ENCODE results near the gene HIF3A. TPM values are rescaled to one million over a fixed set of nuclear protein-coding genes. Genes with fewer than 3 reads are reported as not detected.

HIF3A gene
- total RNA-seq, 1 experiment from 2014 or later = not detected

DNA sequence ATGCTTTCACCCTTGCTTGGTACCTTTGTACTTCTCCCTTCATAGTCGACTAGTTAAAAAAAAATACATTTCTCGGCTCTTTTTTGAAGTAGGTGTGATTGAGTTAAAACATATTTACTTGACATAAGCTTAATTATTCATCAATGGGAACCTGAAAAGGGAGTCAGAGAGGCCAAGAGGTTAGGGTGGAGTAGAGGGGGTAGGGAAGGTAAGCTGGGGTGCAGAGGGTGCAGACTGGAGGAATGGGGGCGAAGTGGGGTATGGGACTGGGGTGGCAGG, 701 bp upstream of the HIF3A start:
- CTCF ChIA-PET = no interaction called here
- intact Hi-C loops (cut with micrococcal nuclease; ENCODE audit: unreplicated experiment) = no loop called here

DNA sequence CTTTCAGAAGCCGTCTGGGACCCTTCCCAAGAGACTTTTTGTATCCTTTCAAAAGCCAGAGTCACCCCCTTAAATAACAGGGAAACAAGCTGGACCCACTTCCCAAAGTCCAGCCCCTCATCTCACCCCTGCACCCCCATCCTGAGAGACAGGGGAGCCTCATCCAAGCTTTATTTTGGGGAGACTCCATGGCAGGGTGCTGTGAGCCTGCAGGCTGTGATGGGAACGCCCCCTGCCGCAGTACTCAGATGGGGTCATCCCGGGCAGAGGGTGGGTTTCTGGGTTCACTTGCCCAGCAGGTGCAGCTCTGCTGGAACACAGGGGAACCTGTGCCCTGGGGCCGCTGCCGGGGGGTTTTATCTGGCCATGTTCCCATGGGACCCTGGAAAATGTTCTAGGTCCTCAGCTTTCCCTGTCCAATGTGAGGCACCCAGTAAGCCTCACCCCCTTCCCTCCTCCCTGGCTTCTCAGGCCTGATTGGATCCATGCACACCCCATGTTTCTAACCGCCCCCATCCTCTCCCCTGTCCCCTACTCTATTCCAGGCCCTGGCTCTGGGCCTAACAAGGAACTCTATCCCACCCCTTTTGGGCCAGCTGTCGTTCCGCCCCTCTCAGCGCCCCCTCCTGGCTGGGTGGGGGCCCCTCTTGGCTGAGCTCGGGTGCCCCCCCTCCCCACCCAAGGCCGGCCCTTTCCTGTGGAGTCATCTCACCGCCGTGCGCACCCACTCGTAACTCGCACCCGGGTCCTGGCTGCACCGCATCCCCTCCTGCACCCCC, 1.0 kb downstream of the HIF3A start:
- Histone ChIP-seq H3K27me3 (ENCODE audit: control insufficient read depth, insufficient read depth, low read length) (no peaks in the 10 kb centered on the region; the same call in 1 of the 2 replicates), H3K4me3 (ENCODE audit: low read depth in 2 of 2, low read length in 2 of 2) (no peak overlapping the region), H3K4me1 (ENCODE audit: control insufficient read depth, insufficient read depth, low read length) (no peaks in the 10 kb centered on the region), H3K27ac (ENCODE audit: low read length) (no peak overlapping the region), H3K9me3 (ENCODE audit: control insufficient read depth, insufficient read depth, low read depth, low read length) (no peaks in the 10 kb centered on the region), H3K36me3 (ENCODE audit: control insufficient read depth, insufficient read depth, low read length) (no peaks in the 10 kb centered on the region)
- no peak for DNase-seq (ENCODE audit: low read depth, low spot score)
- no peak for ATAC-seq
- TF ChIP-seq, protein P1, sequence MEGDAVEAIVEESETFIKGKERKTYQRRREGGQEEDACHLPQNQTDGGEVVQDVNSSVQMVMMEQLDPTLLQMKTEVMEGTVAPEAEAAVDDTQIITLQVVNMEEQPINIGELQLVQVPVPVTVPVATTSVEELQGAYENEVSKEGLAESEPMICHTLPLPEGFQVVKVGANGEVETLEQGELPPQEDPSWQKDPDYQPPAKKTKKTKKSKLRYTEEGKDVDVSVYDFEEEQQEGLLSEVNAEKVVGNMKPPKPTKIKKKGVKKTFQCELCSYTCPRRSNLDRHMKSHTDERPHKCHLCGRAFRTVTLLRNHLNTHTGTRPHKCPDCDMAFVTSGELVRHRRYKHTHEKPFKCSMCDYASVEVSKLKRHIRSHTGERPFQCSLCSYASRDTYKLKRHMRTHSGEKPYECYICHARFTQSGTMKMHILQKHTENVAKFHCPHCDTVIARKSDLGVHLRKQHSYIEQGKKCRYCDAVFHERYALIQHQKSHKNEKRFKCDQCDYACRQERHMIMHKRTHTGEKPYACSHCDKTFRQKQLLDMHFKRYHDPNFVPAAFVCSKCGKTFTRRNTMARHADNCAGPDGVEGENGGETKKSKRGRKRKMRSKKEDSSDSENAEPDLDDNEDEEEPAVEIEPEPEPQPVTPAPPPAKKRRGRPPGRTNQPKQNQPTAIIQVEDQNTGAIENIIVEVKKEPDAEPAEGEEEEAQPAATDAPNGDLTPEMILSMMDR (IDR thresholded peaks at IDR 0.05) = no peak
- TF ChIP-seq, protein P2, sequence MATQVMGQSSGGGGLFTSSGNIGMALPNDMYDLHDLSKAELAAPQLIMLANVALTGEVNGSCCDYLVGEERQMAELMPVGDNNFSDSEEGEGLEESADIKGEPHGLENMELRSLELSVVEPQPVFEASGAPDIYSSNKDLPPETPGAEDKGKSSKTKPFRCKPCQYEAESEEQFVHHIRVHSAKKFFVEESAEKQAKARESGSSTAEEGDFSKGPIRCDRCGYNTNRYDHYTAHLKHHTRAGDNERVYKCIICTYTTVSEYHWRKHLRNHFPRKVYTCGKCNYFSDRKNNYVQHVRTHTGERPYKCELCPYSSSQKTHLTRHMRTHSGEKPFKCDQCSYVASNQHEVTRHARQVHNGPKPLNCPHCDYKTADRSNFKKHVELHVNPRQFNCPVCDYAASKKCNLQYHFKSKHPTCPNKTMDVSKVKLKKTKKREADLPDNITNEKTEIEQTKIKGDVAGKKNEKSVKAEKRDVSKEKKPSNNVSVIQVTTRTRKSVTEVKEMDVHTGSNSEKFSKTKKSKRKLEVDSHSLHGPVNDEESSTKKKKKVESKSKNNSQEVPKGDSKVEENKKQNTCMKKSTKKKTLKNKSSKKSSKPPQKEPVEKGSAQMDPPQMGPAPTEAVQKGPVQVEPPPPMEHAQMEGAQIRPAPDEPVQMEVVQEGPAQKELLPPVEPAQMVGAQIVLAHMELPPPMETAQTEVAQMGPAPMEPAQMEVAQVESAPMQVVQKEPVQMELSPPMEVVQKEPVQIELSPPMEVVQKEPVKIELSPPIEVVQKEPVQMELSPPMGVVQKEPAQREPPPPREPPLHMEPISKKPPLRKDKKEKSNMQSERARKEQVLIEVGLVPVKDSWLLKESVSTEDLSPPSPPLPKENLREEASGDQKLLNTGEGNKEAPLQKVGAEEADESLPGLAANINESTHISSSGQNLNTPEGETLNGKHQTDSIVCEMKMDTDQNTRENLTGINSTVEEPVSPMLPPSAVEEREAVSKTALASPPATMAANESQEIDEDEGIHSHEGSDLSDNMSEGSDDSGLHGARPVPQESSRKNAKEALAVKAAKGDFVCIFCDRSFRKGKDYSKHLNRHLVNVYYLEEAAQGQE (IDR thresholded peaks at IDR 0.05; ENCODE audit: insufficient read depth in 1 of 2, low read depth in 2 of 2, low read length in 1 of 2) = no peak
- TF ChIP-seq POLR2AphosphoS5 (IDR thresholded peaks at IDR 0.05; ENCODE audit: low read depth, low read length) = no peak
- TF ChIP-seq TCF7L2 (IDR thresholded peaks at IDR 0.05; ENCODE audit: low read depth, low read length) = no peak
- TF ChIP-seq SIN3A (IDR thresholded peaks at IDR 0.05; ENCODE audit: borderline replicate concordance, insufficient read depth, low read depth, low read length) = no peak
- ChIA-PET POLR2A (interaction anchor here (0.6 kb wide), 1 partner anchor 89 kb away, joined by 18 read pairs; no protein-coding TSS in a partner anchor), CTCF (no interaction called here)
- in situ Hi-C loops (cut with HindIII; ENCODE audit: low pct_unique_long_range_greater_than_20kb, low sequenced_read_pairs) (no loop called here), intact Hi-C loops (cut with micrococcal nuclease; ENCODE audit: unreplicated experiment) (no loop called here)
- no TSS peak for BruUV-seq (replicated peaks)

More for the DNA sequence above, 701 bp upstream of the HIF3A start:
- no peak overlapping the region for H3K4me3 ChIP-seq (ENCODE audit: low read depth in 2 of 2, low read length in 2 of 2)
- H3K27me3 ChIP-seq (ENCODE audit: control insufficient read depth, insufficient read depth, low read length) = no peaks in the 10 kb centered on the region; the same call in 1 of the 2 replicates
- in situ Hi-C loops (cut with HindIII; ENCODE audit: low pct_unique_long_range_greater_than_20kb, low sequenced_read_pairs) = no loop called here
- H3K36me3 ChIP-seq (ENCODE audit: control insufficient read depth, insufficient read depth, low read length) = no peaks in the 10 kb centered on the region
- no TSS peak for BruUV-seq (replicated peaks)
- POLR2A ChIA-PET = no interaction called here
- ATAC-seq = no peak
- TF ChIP-seq POLR2AphosphoS5 (IDR thresholded peaks at IDR 0.05; ENCODE audit: low read depth, low read length) (no peak), TCF7L2 (IDR thresholded peaks at IDR 0.05; ENCODE audit: low read depth, low read length) (no peak), SIN3A (IDR thresholded peaks at IDR 0.05; ENCODE audit: borderline replicate concordance, insufficient read depth, low read depth, low read length) (no peak)
- TF ChIP-seq, protein P1 (IDR thresholded peaks at IDR 0.05) = no peak
- TF ChIP-seq, protein P2 (IDR thresholded peaks at IDR 0.05; ENCODE audit: insufficient read depth in 1 of 2, low read depth in 2 of 2, low read length in 1 of 2) = no peak
- no peaks in the 10 kb centered on the region for H3K4me1 ChIP-seq (ENCODE audit: control insufficient read depth, insufficient read depth, low read length)
- no peak for DNase-seq (ENCODE audit: low read depth, low spot score)
- no peaks in the 10 kb centered on the region for H3K9me3 ChIP-seq (ENCODE audit: control insufficient read depth, insufficient read depth, low read depth, low read length)
- H3K27ac ChIP-seq (ENCODE audit: low read length) = no peak overlapping the region
